GM21576 (cell line): Measurements from ENCODE around the gene HHAT.
"Not testable (repeated sequence)": the region's sequence is repeated elsewhere in the genome, so short reads cannot be mapped to it uniquely, and the experiment has no call there.

ENCODE experiments used
- ATAC-seq: cut with Tn5 transposase; IDR thresholded peaks from one replicate; pipeline ENCODE4 v1.9.1; 2021; ENCODE audit warnings: mild to moderate bottlenecking, moderate library complexity; ENCODE audit not compliant: unreplicated experiment

Gene HHAT

GRCh38 chr1:210627755-210628154, 299.1 kb downstream of the HHAT start:
- no peak for ATAC-seq

GRCh38 chr1:210629276-210629675, 300.6 kb downstream of the HHAT start:
- no peak for ATAC-seq

GRCh38 chr1:210631399-210631798, 302.7 kb downstream of the HHAT start:
- no peak for ATAC-seq

DNA sequence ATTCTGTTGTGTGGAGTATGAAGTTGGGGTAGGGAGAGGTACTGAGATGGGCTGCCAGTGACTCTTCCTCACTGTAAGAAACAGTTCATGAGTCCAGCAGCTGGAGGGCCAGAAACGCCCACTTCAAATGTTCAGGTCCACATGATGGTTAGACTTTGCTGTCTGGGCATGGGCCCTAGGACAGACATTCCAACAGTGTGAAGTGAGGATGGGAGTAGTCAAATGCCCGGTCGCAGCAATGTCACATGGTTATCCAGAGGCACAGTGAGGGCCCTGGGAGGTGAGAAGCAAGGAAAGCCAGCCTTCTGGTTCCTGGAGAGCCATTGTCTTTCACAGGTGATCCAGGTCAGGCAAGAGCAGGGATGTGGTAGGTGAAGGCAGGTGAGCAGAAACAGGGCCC, 304.4 kb downstream of the HHAT start:
- ATAC-seq, result no peak

DNA sequence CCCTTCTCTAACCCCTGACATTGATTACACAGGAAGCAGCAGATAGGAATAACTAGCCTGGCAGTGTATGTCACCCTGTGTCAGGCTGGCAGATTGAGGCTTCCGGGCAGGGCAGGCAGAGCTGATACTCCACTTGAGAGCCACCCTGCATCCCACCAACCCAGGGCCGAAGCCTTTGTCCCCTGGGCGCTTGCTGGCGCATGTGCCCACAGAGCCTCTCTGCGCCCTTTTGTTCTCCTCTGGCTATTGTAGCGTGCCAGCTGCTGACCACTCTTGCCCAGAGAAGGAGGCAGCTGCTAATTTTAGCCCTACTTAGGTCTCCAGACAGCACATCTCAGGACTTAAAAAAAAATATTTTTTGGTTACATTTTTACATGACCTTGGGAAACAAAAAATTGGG, 304.9 kb downstream of the HHAT start:
- ATAC-seq, result no peak

DNA sequence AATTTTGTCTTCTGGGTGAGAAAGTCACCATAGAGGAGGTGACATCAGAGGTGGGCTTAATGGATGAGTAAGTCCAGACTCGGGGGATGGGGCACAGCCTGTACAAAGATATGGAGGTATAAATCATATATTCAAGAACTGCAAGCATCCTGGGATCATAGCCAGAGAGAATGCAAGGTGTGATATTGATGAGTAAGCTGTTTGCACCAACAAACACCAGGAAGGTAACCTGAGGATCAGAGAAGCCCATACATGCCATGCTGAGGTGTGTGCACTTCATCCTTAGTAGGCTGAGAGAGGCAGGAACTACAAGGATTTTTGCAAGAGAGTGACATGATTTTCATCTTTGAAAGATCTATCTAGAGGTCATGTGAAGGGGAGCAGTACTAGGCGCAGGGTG, 306.4 kb downstream of the HHAT start:
- no peak for ATAC-seq

GRCh38 chr1:210641582-210641981, 312.9 kb downstream of the HHAT start:
- ATAC-seq, result no peak

DNA sequence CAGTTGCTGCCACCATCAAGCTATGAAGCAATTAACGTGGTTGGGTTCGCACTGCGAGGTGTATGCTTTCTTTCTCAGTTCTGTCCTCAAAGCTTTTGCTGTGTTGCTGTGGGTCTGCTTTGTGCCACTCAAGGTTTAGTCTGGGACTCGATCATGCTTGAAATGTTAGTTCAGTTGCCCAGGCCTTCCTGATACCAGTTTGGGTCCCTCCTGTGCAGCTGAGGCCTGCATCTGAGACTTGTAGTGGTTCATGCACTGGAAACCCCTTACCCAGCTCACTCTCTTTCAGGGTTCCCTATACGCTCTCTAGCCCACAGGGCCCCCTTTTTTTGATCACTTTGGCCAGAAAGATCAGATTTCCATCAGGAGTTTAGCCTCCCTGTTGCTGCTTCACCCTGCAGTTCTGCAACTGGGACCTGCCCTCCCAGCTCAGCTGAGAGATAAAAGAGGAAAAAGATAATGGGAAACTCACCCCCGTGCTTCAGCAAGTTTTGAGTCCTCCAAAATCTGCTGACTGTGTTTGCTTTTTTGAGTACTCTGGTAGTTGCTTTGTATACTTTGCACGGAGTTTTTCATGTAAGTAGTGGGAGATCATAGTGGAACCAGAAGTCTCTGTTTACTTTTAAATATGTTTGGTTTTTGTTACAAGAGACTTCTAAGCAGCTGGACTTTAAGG, 317.0 kb downstream of the HHAT start:
- no peak for ATAC-seq

DNA sequence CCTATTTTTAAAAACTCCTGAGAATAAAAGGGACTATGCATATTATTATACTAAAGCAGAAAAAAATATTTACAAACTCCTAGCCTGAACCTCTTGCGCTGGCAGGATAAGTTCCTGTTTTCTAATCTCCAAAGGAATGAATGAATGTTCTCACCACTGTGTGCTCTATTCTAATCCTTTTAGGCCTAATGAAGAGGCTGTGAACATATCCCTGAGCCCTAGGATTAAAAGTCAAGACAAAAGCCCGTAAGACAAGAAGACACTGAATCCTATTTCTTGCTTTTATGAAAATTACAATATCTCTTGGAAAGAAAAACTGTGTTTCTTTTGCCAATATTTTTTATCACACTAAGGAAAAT, 317.5 kb downstream of the HHAT start:
- no peak for ATAC-seq

DNA sequence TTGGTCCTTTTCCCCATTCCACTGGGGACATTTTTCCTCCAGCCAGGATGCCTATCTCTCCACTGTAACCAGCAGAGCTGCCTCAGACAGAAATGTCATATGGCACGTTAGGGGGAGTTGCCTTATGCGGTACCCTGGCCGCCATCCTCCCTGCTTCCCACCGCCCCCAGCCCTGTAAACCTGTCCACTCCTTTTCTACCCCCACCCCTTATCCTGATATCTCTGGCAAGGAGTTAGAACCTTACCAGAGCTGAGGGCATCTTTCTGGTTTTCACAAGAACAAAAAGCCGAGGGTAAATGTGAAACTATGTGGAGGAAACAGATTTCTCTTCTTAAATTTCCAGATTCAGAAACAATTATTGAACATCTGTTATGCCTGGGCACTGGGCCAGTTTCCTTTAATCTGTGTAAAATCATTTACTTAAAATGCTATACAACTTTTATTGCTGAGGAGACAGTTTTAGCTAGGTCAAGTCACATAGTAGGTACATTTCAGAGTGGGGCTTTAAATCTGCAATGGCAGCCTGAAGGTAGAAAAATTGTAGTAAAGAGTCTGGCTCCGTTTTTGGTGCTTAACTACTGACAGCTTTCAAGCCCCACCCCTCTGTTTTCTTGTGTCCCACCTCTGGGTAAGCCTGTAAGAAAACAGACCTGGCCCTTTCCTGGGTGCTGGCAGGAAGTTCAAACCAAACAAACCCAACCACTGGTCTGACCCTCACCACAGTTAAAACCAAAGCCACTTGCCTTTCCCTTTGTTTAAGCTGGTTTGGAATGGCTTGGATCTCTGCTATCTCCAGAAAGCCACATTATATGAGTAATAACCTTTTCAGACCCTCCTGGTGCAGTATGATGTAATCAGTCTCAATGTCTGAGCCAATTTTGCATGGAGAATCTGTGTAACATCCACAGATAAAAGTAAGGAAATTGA, 319.0 kb downstream of the HHAT start:
- no peak for ATAC-seq

DNA sequence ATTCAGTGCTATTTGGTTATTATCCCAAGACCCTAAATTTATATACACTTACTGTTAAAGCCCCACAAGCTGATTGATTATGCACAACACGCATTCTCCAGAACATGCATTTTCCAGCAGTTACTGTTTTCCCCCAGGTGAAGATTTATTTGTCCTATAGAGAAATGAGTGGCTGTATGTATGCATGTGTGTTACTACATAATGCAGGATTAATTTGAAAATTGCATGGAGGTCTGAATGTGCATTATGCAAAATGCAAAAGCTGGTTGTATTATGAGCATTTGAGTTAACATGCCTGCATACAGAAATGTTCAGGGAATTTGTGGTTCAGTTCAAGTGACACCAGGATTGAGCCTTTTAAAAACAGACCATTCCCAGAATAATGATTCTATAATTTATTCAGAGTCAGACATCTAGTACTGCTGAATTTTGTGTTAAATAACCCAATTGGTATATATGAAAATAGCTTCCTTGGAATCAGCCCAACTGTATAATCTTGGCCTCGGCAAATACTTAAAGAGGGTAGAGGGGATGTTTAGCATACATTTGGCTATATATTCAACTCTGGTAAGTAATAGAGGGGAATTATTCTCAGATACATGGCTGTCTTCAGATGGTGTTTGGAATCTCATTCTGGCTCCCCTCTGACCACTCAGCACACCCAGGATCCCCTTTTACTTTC, 320.0 kb downstream of the HHAT start:
- ATAC-seq, result no peak

GRCh38 chr1:210650403-210650802, 321.7 kb downstream of the HHAT start:
- no peak for ATAC-seq

- no peak for ATAC-seq
These were observed 323.7 kb downstream of the HHAT start for GRCh38 chr1:210652329-210652954.

DNA sequence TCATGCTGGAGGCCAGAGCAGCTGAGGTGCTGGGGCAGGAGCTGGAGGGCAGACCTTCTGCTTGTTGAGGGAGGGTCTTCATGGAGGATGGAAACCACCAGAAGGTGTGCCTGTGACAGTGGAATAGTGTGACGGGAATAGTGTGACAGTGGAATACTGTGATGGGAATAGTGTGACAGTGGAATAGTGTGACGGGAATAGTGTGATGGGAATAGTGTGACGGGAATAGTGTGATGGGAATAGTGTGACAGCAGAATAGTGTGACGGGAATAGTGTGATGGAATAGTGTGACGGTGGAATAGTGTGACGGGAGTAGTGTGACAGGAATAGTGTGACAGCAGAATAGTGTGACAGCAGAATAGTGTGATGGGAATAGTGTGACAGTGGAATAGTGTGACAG, 325.1 kb downstream of the HHAT start:
- ATAC-seq, result no peak

GRCh38 chr1:210654176-210654981, 325.7 kb downstream of the HHAT start:
- no peak for ATAC-seq

- ATAC-seq, result no peak
These were observed 326.8 kb downstream of the HHAT start for GRCh38 chr1:210655511-210655910.

DNA sequence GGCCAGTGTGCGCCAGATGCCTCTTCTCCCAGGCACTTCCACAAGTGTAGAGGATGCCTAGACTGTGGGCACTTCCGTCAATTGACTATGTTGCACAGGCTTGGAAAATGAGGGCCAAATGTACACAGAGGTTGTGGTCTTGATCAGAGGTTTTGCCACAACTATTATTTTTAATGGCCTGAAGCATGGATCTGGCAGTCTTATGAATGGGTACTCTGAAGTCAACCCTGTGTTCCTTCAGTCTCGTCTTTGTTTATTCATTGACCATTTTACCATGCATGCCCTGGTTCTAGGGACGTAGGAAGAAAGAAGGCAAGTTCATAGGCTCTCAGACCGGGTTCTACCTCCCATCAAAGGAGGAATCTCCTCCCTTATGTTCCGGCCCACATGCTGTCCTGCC, 329.1 kb downstream of the HHAT start:
- ATAC-seq, result no peak

DNA sequence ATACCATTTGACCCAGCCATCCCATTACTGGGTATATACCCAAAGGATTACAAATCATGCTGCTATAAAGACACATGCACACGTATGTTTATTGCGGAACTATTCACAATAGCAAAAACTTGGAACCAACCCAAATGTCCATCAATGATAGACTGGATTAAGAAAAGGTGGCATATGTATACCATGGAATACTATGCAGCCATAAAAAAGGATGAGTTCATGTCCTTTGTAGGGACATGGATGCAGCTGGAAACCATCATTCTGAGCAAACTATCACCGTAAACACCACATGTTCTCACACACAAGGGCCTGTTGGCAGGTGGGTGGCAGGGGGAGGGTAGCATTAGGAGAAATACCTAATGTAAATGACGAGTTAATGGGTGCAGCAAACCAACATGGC, 332.8 kb downstream of the HHAT start:
- ATAC-seq, result not testable (repeated sequence)

- no peak for ATAC-seq
These were observed 333.8 kb downstream of the HHAT start for GRCh38 chr1:210662291-210663050.
